OCI-LY1 (cell line): Measurements from ENCODE around the gene SLFN13.

Experiments
- CTCF ChIP-seq: fragments of 200-600 bp; sonication (generic), shearing (Covaris generic); IDR thresholded peaks from 2 replicates; pipeline ENCODE4 v1.5.1; 2017; ENCODE audit warnings: mild to moderate bottlenecking, antibody characterized with exemption, low read length, moderate library complexity, mixed read lengths
- EZH2 ChIP-seq: fragments of 200-600 bp; sonication (generic), shearing (Covaris generic); IDR thresholded peaks from 2 replicates; pipeline ENCODE4 v1.8.0; 2017; ENCODE audit warnings: borderline replicate concordance, mixed run types, mild to moderate bottlenecking, antibody characterized with exemption, low read length, moderate library complexity, mixed read lengths

- TF ChIP-seq CTCF (no peak), EZH2 (no peak)
These were observed 34.3 kb downstream of the SLFN13 start for GRCh38 chr17:35414247-35414646.
